Measurements from ENCODE around the gene PDGFD.

- no peak for TF ChIP-seq CTCF (IDR thresholded peaks at IDR 0.05)
- no peak for TF ChIP-seq POLR2A (IDR thresholded peaks at IDR 0.05)
- no peak for TF ChIP-seq EP300 (IDR thresholded peaks at IDR 0.05)
Observed at GRCh38 chr11:104148706-104149105, 15.2 kb downstream of the PDGFD start.

Measured in ovary (tissue), 3 donors.